ENCODE measurements around the gene EML2.

EML2 gene

DNA sequence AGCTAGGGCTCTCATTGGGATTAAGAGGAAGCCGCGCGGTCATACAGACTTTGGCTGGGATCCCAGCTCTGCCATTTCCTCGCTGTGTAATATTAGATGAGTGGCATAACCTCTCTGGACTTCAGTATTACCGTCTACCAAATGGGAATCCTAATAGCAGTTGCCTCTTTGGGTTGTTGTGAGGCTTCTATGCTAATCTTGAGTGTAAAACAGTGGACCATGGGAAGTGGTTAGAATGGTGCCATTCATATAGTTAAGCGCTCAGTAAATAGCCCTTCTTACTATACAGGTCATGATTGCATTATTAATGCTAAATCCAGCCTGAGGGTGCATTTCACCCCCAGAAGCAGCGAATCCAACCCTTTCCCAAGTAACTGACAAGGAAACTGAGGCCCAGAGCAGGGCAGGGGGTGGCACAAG lies 54.0 kb downstream of the EML2 start:
- no peak for DNase-seq

DNA sequence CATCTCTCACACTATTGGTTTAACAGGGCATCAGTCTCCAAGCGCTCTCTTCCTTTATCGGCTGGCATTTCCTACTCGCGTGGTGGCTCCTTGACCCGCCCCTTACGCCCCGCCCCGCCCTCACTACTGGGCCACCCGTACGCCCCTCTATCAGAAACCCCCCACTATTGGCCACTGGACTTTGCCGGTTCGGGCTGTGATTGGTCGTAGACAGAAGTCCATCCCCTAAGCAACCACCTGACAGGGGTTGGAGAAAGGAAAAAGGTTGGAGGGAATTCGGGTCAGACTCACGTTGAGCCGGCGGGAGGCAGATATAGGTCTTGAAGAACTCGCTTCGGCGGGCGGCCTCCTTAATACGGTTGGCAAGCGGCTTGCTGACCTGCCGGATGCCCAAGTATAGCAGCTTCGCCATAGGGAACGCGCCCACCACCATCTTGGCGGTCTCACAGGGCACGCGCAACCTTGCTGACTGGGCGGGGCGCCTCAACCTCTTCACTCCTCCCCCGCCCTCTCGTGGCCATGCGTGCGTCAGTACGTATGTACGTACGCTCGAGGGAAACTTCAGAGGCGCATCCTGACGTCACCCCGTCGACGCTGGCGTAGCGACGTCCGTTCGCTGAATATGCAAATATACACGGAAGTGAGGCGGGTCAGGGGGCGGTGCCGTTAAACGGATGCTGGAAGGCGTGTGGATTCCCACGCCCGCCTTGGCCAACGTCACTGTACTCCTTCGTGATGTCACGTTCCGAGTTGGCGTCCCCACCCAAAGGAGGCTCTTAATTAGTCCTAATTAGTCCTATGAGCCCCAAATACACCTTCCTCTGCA lies 54.7 kb downstream of the EML2 start, which contains the start of gene OPA3:
Gene OPA3 (minus strand): TSS at position 471 of the 826 bp plus-strand sequence. CDS start 38 bp downstream, at position 433.
- DNase-seq, result peak; percentile 97

DNA sequence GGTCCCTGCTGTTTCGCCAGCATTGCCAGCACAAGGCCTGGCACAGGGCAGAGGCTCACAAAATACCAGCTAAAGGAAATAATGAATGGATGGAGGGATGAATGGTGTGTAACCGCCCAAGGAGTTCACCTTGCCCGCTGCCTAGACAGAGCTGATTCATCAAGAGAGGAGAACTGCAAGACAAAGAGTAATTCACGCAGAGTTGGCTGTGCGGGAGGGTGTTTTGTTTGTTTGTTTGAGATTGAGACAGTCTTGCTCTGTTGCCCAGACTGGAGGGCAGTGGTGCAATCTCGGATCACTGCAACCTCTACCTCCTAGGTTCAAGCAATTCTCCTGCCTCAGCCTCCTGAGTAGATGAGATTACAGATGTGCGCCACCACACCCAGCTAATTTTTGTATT lies 57.6 kb downstream of the EML2 start:
- DNase-seq, result no peak

DNA sequence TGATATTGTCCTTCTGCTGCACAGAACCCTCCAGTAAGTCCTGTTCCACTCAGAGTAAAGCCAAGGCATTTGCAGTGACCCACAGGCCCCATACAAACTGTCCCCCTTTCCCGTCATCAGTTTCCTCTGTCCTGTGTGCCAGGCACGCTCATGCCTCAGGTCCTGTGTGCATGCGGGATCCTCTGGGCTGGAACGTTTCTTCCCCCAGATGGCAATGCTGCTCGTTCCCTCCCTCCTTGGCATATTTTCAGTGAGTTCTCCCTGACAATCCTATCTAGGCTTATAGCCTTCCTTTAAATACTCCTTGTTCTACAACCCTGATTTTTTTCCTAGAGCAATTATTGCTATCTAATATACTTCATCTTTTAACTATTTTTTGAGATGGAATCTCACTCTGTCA lies 60.3 kb downstream of the EML2 start:
- DNase-seq, result no peak

DNA sequence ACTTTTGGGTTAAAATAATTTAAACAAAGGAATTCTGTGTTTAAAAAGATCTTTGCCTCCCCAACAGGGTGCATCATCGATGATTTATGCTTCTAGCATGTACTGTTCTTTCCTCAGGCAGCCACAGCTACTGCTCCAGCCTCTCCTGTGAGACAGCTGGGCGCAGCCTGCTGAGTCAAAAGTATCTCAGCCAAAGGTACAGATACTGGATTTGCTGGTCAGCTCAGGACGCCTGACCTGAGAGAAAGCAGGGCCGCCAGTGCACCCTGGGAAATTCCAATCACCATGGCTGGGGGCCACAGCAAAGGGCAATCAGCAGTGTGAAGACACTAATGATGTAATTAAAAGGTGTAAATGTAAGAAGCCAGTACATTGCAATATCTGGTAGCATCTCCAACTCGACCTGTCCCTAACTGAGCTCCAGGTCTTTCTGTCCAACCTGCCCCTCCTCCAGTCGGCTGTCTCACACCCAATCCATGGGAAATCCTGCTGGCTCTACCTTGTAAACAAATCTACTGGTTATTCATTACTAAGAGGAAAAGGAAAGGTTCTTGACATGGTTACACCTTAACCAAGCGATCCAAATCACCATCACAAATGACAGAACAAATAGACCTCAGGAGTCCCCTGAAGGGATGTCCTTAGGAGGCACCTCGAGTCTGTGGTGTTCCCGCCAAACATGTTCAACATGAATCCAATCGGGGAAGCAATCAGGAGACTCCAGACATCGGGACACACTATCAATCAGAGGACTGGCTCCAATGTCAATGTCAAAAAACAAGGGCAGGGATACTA lies 61.9 kb downstream of the EML2 start:
- no peak for DNase-seq

DNA sequence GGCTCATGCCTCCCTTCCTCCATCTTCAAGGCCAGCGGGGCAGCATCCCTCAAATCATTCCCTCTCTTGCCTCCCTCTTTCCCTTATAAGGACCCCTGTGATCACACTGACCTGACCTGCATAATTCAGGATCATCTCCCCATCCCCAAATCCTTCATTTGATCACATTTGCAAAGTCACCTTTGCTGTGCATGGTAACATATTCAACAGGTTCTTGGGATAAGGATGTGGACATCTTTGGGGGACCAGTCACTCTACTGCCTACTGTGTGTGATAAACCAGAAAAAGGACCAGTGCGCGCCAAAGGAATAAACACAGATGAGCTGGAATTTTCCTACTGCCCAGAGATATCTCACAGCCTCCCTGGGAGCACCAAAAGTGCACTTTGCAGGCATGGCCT lies 62.5 kb downstream of the EML2 start:
- no peak for DNase-seq

DNA sequence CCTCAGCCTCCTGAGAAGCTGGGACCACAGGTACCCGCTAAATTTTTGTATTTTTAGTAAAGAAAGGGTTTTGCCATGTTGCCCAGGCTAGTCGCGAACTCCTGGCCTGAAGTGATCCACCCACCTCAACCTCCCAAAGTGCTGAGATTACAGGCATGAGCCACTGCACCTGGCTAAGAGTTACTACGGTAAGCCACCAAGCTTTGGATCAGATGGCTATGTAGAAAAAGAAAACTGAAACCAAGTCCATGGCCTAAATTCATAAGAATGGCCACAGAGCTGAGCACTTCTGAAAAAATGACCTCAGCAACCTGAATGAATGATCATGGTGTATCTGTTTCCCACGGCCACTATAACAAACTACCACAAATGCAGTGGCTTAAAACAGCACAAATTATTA lies 64.0 kb downstream of the EML2 start:
- no peak for DNase-seq

DNA sequence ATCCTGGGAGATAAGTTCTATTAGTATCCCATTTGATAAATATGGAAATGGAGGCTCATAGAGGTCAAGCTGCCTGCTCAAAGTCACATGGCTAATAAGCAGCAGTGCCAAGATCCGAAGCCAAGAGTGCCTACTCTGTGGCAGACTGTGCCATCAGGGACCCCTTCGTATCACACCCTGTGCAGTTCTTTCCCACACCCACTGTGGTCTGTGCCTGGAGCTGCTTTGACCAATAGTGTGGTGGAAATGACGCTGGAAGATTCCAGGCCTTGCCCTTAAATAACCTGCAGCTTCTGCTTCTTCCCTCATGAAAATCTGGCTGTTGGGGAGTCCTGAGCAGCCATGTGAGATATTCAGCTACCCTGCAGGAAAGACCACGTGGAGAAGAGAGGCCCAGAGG lies 64.7 kb downstream of the EML2 start:
- DNase-seq, result no peak

DNA sequence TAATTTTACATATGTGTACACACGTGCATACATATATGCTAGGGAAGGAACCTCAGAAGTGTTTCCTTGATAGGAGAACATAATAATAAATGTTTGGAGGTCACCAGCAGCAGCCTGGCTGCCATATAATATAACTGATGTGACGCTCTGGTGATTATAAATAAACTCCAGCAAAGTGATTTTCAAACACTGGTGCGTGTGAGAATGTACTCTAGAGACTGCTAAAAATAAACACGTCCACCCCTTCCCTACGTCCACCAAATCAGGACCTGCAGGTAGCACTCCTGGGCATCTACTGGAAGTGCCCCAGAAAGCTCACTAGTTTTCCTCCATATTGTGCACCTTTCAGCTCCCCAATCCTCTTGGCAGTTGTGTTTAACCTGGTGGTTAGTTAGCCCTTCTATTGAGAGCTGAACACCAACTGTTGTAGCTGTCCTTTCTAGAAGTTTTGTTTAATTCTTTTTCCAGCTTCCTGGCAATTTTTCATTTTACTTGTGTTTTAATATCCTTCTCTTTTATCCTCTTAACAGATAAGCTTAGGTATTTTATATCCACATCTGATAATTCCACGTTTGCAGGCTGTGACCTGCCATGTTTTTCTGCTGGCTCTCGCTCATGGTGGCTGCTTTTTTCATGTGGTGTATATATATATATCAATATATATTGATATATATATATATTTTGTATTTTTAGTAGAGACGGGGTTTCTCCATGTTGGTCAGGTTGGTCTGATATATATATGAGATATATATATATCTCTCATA lies 67.6 kb downstream of the EML2 start:
- no peak for DNase-seq

DNA sequence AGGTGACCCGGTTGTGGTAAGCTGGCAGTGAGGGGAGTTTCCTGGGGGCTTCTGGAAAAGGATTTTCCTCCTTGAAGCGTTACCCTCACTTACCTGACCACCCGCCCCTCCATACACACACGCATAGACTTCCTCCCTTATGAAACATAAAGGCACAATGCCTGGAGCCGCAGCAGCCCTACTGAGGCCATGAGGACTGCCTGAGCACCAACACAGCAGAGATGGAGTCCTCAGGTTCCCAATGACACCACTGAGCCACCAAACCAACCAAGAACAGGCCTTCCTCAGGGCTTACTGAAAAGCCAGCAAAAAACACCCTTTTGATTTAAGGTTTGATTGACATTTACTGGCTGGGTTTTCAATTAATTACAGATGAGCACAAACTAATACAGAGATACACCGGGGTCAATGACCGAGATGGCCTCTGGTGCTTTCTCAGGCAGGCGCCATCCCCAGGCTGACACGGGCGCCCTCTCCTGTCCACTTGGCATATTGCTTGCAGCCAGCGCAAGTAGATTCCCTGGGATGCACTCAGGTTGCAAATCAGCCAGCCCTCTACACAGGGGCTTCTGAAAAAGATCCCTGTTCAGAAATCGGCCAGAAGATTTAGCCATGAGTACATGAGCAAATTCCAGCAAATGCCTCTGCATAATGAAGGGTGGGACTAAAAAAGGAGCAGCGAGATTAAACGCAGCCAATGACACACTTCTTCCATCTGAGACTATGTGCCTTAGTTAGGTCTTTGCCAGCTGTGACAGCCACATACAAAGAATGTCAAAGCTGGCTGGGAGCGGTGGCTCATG lies 69.4 kb downstream of the EML2 start:
- DNase-seq, result no peak

DNA sequence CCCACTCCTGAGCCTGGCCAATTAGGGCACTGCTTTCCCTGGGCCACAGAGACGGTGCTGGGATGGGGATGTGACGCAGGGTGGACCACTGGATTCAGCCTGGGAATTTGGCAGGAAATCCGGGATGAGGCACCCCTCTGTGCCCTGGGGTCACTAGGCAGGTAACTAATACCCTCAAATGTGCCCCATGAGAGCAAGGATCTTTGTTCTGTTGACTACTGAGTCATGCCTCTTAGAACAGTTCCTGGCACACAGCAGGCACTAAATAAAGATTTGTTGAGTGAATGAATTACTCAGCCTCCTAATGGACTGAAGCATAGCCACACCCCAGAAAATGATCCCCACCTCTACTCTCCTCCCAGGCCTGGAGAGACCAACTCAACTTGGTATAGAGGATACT lies 70.5 kb downstream of the EML2 start:
- DNase-seq, result no peak

DNA sequence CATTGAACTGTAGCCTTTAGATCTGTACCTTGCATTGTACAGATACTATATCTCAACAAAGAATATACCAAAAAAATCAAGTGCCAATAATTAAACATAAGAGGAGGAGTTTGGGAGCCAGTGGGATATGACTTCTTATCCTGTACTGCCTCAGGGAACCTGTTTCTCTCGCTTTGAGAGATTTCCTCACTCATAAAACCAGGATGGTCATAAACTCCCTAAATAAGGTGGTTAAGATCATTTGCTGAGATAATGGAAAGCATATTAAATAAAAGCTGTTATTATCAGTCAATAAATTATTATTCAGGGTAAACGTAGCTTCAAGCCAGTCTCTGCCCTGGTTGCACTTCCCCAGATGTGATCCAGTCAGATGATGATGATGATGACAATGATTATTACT lies 71.6 kb downstream of the EML2 start:
- no peak for DNase-seq

DNA sequence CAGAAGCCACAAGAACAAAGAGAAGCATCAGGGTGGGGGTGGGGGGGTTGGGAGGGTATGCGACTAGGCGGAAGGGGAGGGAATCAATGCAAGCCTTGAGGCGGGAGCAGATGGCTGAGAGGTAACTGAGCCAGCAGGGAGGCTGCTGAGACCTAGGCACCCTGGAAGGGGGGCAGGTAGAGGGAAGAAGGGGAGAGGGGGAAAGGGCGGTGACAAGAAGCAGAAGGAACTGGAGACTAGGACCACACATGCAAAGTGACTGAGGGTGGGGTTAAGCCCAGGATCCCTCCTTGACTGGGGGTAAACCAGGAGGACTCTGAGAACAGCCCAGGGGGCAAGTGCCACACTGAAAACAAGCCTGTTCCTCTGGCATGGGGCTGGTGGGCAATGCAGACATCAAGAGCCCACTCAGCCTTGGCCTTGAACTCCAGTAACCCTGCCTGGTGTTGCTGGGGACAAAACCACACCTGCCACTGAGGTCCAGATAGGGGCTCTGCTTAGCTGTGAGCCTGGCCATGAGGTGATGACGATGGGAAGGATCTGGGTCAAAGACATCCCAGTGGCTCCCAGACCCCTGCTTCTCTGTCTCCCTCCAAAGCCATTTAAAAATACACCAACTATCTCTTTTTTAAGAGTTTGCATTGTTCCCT lies 74.9 kb downstream of the EML2 start:
- no peak for DNase-seq

DNA sequence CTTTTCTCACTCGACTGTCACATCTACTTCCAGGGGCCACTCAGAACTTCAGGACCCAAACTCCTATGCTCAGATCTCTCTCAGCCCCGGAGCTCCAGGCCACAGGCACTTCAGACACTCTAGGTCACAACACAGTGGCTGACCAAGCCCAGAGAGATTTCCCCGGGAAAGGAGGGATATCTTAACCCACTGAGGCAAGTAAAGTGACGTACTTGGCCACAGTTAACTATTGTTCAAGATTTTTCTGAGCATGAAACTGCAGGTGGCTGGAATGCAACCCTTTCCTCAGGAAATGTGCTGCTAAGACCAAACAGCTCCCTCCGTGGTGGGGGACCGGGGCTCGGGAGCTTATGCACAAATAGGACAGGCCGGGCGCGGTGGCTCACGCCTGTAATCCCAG lies 78.5 kb downstream of the EML2 start:
- no peak for DNase-seq

DNA sequence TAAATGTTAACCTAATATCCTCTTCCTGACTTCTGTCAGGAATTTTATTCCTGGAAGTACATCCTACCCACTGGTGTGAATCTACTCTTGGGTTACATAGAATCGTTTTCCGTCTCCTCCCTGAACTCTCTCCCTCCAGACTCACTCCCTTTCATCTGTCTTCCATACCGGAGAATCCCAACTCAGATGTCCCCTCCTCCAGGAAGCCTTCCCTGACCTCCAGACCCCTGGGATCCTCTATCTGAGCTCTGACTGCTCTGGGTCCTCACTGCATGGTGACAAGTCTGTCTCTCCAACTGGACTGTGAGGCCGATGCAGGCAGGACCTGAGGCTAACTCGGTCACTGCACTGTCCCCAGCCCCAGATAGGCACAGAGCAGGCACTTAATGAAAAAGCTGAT lies 79.2 kb downstream of the EML2 start:
- no peak for DNase-seq

Data from GF-D8 (cell line).